HL-60 (cell line): ENCODE results near the gene ABL2.

Experiments used
- DNase-seq, 2 experiments: peaks; one replicate each; pipeline ENCODE4 v3.0.0-alpha.2; 2010 to 2020; ENCODE audit warnings: low read depth in 1 of 2, low spot score in 1 of 2
- H3K27ac ChIP-seq: fragments of 250-450 bp; sonication (Bioruptor Pico); replicated peaks from 2 replicates; pipeline ENCODE4 v1.5.1; 2020; ENCODE audit warnings: mild to moderate bottlenecking, moderate library complexity
- H3K27me3 ChIP-seq: fragments of 250-450 bp; sonication (Bioruptor Pico); 2 replicates; pipeline ENCODE4 v1.5.1; 2021; ENCODE audit warnings: mild to moderate bottlenecking, moderate library complexity; ENCODE audit not compliant: insufficient read depth, poor library complexity, severe bottlenecking
- H3K4me3 ChIP-seq: replicated peaks from 2 replicates; pipeline ENCODE4 v1.5.1; 2011; ENCODE audit warnings: mild to moderate bottlenecking, control low read depth, low read length; ENCODE audit not compliant: insufficient read depth
- CTCF ChIP-seq: IDR thresholded peaks from one replicate; pipeline ENCODE4 v1.5.1; 2011; ENCODE audit warnings: low read length, control low read depth, inconsistent platforms; ENCODE audit not compliant: insufficient read depth
- GABPA ChIP-seq: IDR thresholded peaks from 2 replicates; pipeline ENCODE4 v1.6.1; 2012; ENCODE audit warnings: low read depth
- POLR2AphosphoS5 ChIP-seq: IDR thresholded peaks from 2 replicates; pipeline ENCODE4 v1.6.1; 2012; ENCODE audit warnings: low read depth
- SPI1 ChIP-seq: IDR thresholded peaks from 2 replicates; pipeline ENCODE4 v1.6.1; 2012; ENCODE audit warnings: low read depth, mild to moderate bottlenecking, borderline replicate concordance
- TF ChIP-seq, protein P1 (sequence below): IDR thresholded peaks from 2 replicates; pipeline ENCODE4 v1.6.1; 2012; ENCODE audit warnings: low read depth; ENCODE audit not compliant: insufficient replicate concordance

ABL2 gene

DNA sequence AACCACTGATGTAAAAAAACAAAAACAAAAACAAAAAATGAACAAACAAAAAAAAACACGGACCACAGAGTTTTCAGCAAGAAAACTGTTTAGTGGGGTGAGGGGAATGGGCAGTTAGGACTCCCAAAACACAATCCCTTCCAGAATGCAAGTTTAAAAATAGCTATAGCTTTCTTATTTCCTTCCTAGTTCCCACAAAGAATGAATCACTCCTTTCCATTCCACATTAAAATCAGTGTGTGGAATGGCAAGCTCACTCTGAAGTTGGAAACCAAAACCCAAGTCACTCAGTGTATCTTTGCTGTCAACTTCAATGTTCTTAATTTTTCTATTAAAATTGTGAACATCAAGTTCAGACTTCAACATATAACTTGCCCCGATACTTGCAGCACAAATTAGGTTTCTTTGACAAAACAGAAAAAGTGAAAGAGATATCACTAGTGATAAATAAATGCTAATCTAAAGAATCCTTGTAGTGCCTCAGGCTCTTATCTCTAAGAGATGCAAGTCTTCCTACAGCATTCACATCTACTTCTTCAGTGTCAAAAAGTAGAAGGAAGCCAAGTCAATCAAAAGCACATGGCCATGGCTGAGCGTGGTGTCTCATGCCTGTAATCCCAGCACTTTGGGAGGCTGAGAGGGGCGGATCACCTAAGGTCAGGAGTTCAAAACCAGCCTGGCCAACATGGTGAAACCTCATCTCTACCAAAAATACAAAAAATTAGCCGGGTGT lies 102.1 kb downstream of the ABL2 start:
- no peaks in the 10 kb centered on the region for H3K27me3 ChIP-seq
- H3K4me3 ChIP-seq: no peak overlapping the region
- no peak for DNase-seq
- H3K27ac ChIP-seq: no peak overlapping the region
- TF ChIP-seq POLR2AphosphoS5 (no peak), CTCF (no peak)

- no peaks in the 10 kb centered on the region for H3K27me3 ChIP-seq
- no peak for DNase-seq
- no peak overlapping the region for H3K27ac ChIP-seq
Observed at GRCh38 chr1:179126338-179127060, 103.0 kb downstream of the ABL2 start.

GRCh38 chr1:179124873-179125272 lies 104.6 kb downstream of the ABL2 start:
- H3K27me3 ChIP-seq: no peaks in the 10 kb centered on the region
- no peak overlapping the region for H3K4me3 ChIP-seq
- DNase-seq: no peak
- no peak overlapping the region for H3K27ac ChIP-seq
- no peak for TF ChIP-seq GABPA
- TF ChIP-seq SPI1: no peak
- TF ChIP-seq, protein P1, sequence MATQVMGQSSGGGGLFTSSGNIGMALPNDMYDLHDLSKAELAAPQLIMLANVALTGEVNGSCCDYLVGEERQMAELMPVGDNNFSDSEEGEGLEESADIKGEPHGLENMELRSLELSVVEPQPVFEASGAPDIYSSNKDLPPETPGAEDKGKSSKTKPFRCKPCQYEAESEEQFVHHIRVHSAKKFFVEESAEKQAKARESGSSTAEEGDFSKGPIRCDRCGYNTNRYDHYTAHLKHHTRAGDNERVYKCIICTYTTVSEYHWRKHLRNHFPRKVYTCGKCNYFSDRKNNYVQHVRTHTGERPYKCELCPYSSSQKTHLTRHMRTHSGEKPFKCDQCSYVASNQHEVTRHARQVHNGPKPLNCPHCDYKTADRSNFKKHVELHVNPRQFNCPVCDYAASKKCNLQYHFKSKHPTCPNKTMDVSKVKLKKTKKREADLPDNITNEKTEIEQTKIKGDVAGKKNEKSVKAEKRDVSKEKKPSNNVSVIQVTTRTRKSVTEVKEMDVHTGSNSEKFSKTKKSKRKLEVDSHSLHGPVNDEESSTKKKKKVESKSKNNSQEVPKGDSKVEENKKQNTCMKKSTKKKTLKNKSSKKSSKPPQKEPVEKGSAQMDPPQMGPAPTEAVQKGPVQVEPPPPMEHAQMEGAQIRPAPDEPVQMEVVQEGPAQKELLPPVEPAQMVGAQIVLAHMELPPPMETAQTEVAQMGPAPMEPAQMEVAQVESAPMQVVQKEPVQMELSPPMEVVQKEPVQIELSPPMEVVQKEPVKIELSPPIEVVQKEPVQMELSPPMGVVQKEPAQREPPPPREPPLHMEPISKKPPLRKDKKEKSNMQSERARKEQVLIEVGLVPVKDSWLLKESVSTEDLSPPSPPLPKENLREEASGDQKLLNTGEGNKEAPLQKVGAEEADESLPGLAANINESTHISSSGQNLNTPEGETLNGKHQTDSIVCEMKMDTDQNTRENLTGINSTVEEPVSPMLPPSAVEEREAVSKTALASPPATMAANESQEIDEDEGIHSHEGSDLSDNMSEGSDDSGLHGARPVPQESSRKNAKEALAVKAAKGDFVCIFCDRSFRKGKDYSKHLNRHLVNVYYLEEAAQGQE: no peak
- TF ChIP-seq CTCF: no peak
- TF ChIP-seq POLR2AphosphoS5: no peak

More at GRCh38 chr1:179126338-179127060, 103.0 kb downstream of the ABL2 start:
- no peak for TF ChIP-seq GABPA
- no peak for TF ChIP-seq CTCF
- TF ChIP-seq, protein P1: no peak
- TF ChIP-seq POLR2AphosphoS5: no peak
- no peak for TF ChIP-seq SPI1
- H3K4me3 ChIP-seq: no peak overlapping the region
